Measurements from ENCODE around the gene TPT1.

The TPT1 gene

GRCh38 chr13:45372189-45373161 lies 31.5 kb upstream of the TPT1 start:
- Histone ChIP-seq H2AFZ (ENCODE audit: low read depth, low read length) (no peak overlapping the region), H3K36me3 (replicated peaks; ENCODE audit: low read depth, low read length) (no peaks in the 10 kb centered on the region), H3K4me3 (ENCODE audit: low read length) (no peak overlapping the region), H3K79me2 (ENCODE audit: low read length) (no peaks in the 10 kb centered on the region), H3K9ac (ENCODE audit: low read length) (no peak overlapping the region), H3K27ac (ENCODE audit: low read length) (no peak overlapping the region), H3K27me3 (ENCODE audit: low read depth, low read length) (no peaks in the 10 kb centered on the region), H3K4me2 (ENCODE audit: low read length) (no peak overlapping the region), H4K20me1 (ENCODE audit: insufficient read depth, low read length) (no peaks in the 10 kb centered on the region), H3K4me1 (ENCODE audit: low read length) (peaks cover 19% of the 10 kb centered on the region), H3K9me3 (ENCODE audit: insufficient read depth, low read length) (no peaks in the 10 kb centered on the region)
- TF ChIP-seq CTCF (IDR thresholded peaks at IDR 0.05; ENCODE audit: low read depth, low read length) (no peak), EZH2phosphoT487 (IDR thresholded peaks at IDR 0.05; ENCODE audit: low read depth) (no peak)

- Histone ChIP-seq H3K4me3 (ENCODE audit: low read length) (peak overlapping the region; percentile 35), H3K4me2 (ENCODE audit: low read length) (peak overlapping the region; percentile 57)
Measured at GRCh38 chr13:45370922-45371406, 30.0 kb upstream of the TPT1 start.

GRCh38 chr13:45369116-45369515 lies 28.1 kb upstream of the TPT1 start:
- H3K4me1 ChIP-seq (ENCODE audit: low read length) = peaks cover 27% of the 10 kb centered on the region
- H3K27ac ChIP-seq (ENCODE audit: low read length) = no peak overlapping the region
- TF ChIP-seq EZH2phosphoT487 (IDR thresholded peaks at IDR 0.05; ENCODE audit: low read depth) = no peak
- no peak for TF ChIP-seq CTCF (IDR thresholded peaks at IDR 0.05; ENCODE audit: low read depth, low read length)
- H3K9me3 ChIP-seq (ENCODE audit: insufficient read depth, low read length) = 0 out of 2 replicates have a peak, but pooled peaks cover under 1% of the 10 kb centered on the region
- no peaks in the 10 kb centered on the region for H4K20me1 ChIP-seq (ENCODE audit: insufficient read depth, low read length)
- H3K4me3 ChIP-seq (ENCODE audit: low read length) = no peak overlapping the region
- no peaks in the 10 kb centered on the region for H3K79me2 ChIP-seq (ENCODE audit: low read length)
- no peak overlapping the region for H3K9ac ChIP-seq (ENCODE audit: low read length)
- H3K36me3 ChIP-seq (replicated peaks; ENCODE audit: low read depth, low read length) = no peaks in the 10 kb centered on the region
- no peak overlapping the region for H2AFZ ChIP-seq (ENCODE audit: low read depth, low read length)
- no peaks in the 10 kb centered on the region for H3K27me3 ChIP-seq (ENCODE audit: low read depth, low read length)
- no peak overlapping the region for H3K4me2 ChIP-seq (ENCODE audit: low read length)

More at GRCh38 chr13:45370922-45371406, 30.0 kb upstream of the TPT1 start:
- Histone ChIP-seq H3K9me3 (ENCODE audit: insufficient read depth, low read length) (no peaks in the 10 kb centered on the region), H3K27ac (ENCODE audit: low read length) (no peak overlapping the region), H2AFZ (ENCODE audit: low read depth, low read length) (no peak overlapping the region), H4K20me1 (ENCODE audit: insufficient read depth, low read length) (no peaks in the 10 kb centered on the region), H3K4me1 (ENCODE audit: low read length) (peaks cover 27% of the 10 kb centered on the region), H3K9ac (ENCODE audit: low read length) (no peak overlapping the region), H3K27me3 (ENCODE audit: low read depth, low read length) (no peaks in the 10 kb centered on the region), H3K36me3 (replicated peaks; ENCODE audit: low read depth, low read length) (no peaks in the 10 kb centered on the region), H3K79me2 (ENCODE audit: low read length) (no peaks in the 10 kb centered on the region)
- TF ChIP-seq EZH2phosphoT487 (IDR thresholded peaks at IDR 0.05; ENCODE audit: low read depth) (no peak), CTCF (IDR thresholded peaks at IDR 0.05; ENCODE audit: low read depth, low read length) (peak; percentile 96)

GRCh38 chr13:45368571-45368970 lies 27.6 kb upstream of the TPT1 start:
- Histone ChIP-seq H3K36me3 (replicated peaks; ENCODE audit: low read depth, low read length) (peaks cover 5% of the 10 kb centered on the region), H3K4me2 (ENCODE audit: low read length) (no peak overlapping the region), H3K4me1 (ENCODE audit: low read length) (peaks cover 27% of the 10 kb centered on the region), H3K4me3 (ENCODE audit: low read length) (no peak overlapping the region), H3K9ac (ENCODE audit: low read length) (no peak overlapping the region), H4K20me1 (ENCODE audit: insufficient read depth, low read length) (no peaks in the 10 kb centered on the region), H3K27me3 (ENCODE audit: low read depth, low read length) (no peaks in the 10 kb centered on the region), H2AFZ (ENCODE audit: low read depth, low read length) (no peak overlapping the region), H3K79me2 (ENCODE audit: low read length) (no peaks in the 10 kb centered on the region), H3K9me3 (ENCODE audit: insufficient read depth, low read length) (peaks cover 6% of the 10 kb centered on the region), H3K27ac (ENCODE audit: low read length) (no peak overlapping the region)
- no peak for TF ChIP-seq EZH2phosphoT487 (IDR thresholded peaks at IDR 0.05; ENCODE audit: low read depth)

All from OCI-LY3 (cell line).